Ascending aorta (tissue), 2 donors: Measurements from ENCODE around the gene CDIP1. TPM values are rescaled to one million over a fixed set of nuclear protein-coding genes. Genes with fewer than 3 reads are reported as not detected.

Experiments
- DNase-seq, 2 donors: peaks; one replicate each; pipeline ENCODE4 v3.0.0-alpha.2; 2019; ENCODE audit warnings: low spot score in 2 of 2
- H3K27ac ChIP-seq, 2 donors: fragments of 200-600 bp; sonication (generic); one replicate each; pipeline ENCODE4 v1.5.1; 2016 to 2017; ENCODE audit warnings: mild to moderate bottlenecking in 1 of 2
- H3K27me3 ChIP-seq: fragments of 200-600 bp; sonication (generic); one replicate; pipeline ENCODE4 v1.5.1; 2017
- H3K36me3 ChIP-seq, 2 donors: fragments of 200-600 bp; sonication (generic); one replicate each; pipeline ENCODE4 v1.5.1; 2016
- H3K4me1 ChIP-seq, 2 donors: fragments of 200-600 bp; sonication (generic); one replicate each; pipeline ENCODE4 v1.5.1; 2016 to 2017; ENCODE audit warnings: mild to moderate bottlenecking in 1 of 2
- H3K4me3 ChIP-seq, 2 donors: fragments of 200-600 bp; sonication (generic); one replicate each; pipeline ENCODE4 v1.5.1; 2016 to 2017; ENCODE audit warnings: mild to moderate bottlenecking in 1 of 2
- H3K9me3 ChIP-seq, 2 donors: fragments of 200-600 bp; sonication (generic); one replicate each; pipeline ENCODE4 v1.5.1; 2016
- intact Hi-C: fragments of 100-400 bp; cut with DNase I; formaldehyde crosslinking; loops from one replicate; pipeline ENCODE4 v1.15.1; 2023
- total RNA-seq: library from RNA; depleted of rRNA; stranded (reverse); fragments of >200 nt; gene quantifications from one replicate; pipeline ENCODE4 v1.1.0, GENCODE V29; 2016
- TF ChIP-seq, protein P1 (sequence below), 3 experiments: fragments of 200-600 bp in 2 of 3; fragments of 450-650 bp in 1 of 3; sonication (generic) in 2 of 3; IDR thresholded peaks; one replicate each; pipeline ENCODE4 v1.5.1; 2016 to 2019; ENCODE audit warnings: antibody characterized with exemption in 3 of 3, mild to moderate bottlenecking in 1 of 3, moderate library complexity in 1 of 3

CDIP1 gene
- total RNA-seq, 1 donor from 2014 or later, result 36.9 TPM

DNA sequence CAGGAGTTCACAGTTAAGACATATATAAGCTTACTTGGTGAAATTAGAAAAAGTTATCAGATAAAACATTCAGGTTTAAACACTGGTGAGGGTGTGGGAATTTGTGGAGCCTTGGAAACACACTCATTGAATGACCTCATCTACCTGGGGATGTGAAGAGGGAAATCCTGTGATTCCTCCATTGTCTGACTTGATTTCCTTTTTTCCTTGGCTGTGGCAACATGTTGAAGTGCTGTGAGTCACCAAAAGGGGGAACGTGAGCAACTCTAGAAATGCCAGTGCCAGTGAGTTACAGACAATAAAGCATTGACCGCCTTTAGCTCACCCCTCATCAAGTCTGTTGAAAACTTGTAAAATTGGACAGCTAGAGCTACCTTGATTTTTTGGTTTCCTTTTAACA lies 60.6 kb downstream of the CDIP1 start:
- intact Hi-C loops, result loop anchor here (2.0 kb wide), 1 partner anchor 23 kb away; no protein-coding TSS in a partner anchor
- DNase-seq, result no peak
- TF ChIP-seq, protein P1, sequence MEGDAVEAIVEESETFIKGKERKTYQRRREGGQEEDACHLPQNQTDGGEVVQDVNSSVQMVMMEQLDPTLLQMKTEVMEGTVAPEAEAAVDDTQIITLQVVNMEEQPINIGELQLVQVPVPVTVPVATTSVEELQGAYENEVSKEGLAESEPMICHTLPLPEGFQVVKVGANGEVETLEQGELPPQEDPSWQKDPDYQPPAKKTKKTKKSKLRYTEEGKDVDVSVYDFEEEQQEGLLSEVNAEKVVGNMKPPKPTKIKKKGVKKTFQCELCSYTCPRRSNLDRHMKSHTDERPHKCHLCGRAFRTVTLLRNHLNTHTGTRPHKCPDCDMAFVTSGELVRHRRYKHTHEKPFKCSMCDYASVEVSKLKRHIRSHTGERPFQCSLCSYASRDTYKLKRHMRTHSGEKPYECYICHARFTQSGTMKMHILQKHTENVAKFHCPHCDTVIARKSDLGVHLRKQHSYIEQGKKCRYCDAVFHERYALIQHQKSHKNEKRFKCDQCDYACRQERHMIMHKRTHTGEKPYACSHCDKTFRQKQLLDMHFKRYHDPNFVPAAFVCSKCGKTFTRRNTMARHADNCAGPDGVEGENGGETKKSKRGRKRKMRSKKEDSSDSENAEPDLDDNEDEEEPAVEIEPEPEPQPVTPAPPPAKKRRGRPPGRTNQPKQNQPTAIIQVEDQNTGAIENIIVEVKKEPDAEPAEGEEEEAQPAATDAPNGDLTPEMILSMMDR (IDR thresholded peaks at IDR 0.05), result no peak
- peaks cover 10 to 26% of the 10 kb centered on the region in 2 donors for H3K4me1 ChIP-seq
- H3K9me3 ChIP-seq, result no peaks in the 10 kb centered on the region
- H3K27me3 ChIP-seq, result no peaks in the 10 kb centered on the region
- H3K36me3 ChIP-seq, result no peaks in the 10 kb centered on the region
- H3K4me3 ChIP-seq, result no peak overlapping the region
- no peak overlapping the region for H3K27ac ChIP-seq

DNA sequence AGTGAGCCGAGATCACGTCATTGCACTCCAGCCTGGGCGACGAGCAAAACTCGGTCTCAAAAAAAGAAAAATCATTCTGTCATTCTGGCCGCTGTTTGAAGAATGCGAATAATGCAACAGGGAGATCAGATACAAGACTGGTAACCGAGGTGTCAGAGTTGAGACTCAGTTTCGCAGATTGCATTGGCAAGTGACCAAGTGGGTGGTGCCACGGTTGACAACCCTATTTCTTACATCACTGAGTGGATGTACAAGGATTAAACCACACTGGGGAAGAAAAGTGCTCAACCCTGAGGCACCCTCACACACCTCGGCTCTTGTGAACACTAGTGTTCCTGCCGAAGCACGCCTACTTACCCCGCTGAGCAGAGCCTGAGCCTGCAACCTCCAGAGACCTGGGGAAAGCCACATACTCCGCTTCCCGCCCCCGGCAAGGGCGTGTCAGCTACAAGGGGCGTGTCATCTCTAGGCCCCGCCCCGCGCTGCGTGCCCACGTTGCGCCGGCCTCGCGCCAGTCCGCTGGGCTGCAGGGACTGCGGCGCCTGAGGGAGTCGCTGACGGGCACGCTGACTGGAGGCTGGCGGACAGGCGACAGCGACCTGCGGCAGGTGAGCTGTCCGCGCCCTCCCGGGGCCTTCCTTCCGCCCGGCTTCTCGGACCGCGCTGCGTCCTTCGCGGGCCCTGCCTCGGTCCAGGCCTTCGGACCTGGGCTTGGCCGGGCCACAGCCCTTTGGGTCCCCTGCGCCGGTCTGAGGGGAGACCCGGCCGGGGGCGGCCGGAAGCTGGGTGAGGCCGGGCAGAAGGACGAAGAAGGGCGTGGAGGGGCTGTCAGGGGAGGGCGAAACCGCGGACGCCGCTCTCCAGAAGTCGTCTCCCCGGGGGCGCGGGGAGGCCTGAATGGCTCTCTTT lies 62.4 kb downstream of the CDIP1 start, which contains the start of gene HMOX2:
Gene HMOX2, plus strand, starts transcription at position 519 of the 909 bp plus-strand sequence. CDS start 29,127 bp downstream, outside the sequence.
- peak within 1 kb of the TSS; percentile 61 to 93 for H3K4me3 ChIP-seq
- intact Hi-C loops, result loop anchor here (2.0 kb wide), 1 partner anchor 25 kb away; no protein-coding TSS in a partner anchor
- no peaks in the 10 kb centered on the region for H3K9me3 ChIP-seq
- H3K4me1 ChIP-seq, result peaks cover 10 to 26% of the 10 kb centered on the region in 2 donors
- H3K27me3 ChIP-seq, result no peaks in the 10 kb centered on the region
- peak; percentile 73 to 95 for DNase-seq
- TF ChIP-seq, protein P1 (IDR thresholded peaks at IDR 0.05), result peak; percentile 49 to 61 (median 61)
- H3K27ac ChIP-seq, result peak within 1 kb of the TSS; percentile 86 to 89
- no peaks in the 10 kb centered on the region for H3K36me3 ChIP-seq

GRCh38 chr16:4474192-4474961 lies 64.2 kb downstream of the CDIP1 start, which contains the start of gene NMRAL1:
NMRAL1 (minus strand) TSS chr16:4474625; CDS start chr16:4474132, 493 bp downstream.
- Histone ChIP-seq H3K27ac (peak within 1 kb of the TSS; percentile 86 to 89), H3K4me1 (peaks cover 10 to 26% of the 10 kb centered on the region in 2 donors)

GRCh38 chr16:4472880-4473279 lies 65.7 kb downstream of the CDIP1 start:
- no peak for DNase-seq
- Histone ChIP-seq H3K4me3 (no peak overlapping the region), H3K9me3 (no peaks in the 10 kb centered on the region), H3K27me3 (no peaks in the 10 kb centered on the region), H3K36me3 (peaks cover 10% of the 10 kb centered on the region in 2 donors), H3K27ac (no peak overlapping the region), H3K4me1 (peaks cover 10 to 26% of the 10 kb centered on the region in 2 donors)
- intact Hi-C loops, result no loop called here
- TF ChIP-seq, protein P1 (IDR thresholded peaks at IDR 0.05), result no peak

More at GRCh38 chr16:4474192-4474961, 64.2 kb downstream of the CDIP1 start, which contains the start of gene NMRAL1:
- intact Hi-C loops, result no loop called here
- peaks cover 0 to under 1% of the 10 kb centered on the region in 2 donors for H3K36me3 ChIP-seq
- no peaks in the 10 kb centered on the region for H3K9me3 ChIP-seq
- DNase-seq, result peak; percentile 70 to 94
- TF ChIP-seq, protein P1 (IDR thresholded peaks at IDR 0.05), result no peak
- H3K4me3 ChIP-seq, result peak within 1 kb of the TSS; percentile 85 to 91
- no peaks in the 10 kb centered on the region for H3K27me3 ChIP-seq

DNA sequence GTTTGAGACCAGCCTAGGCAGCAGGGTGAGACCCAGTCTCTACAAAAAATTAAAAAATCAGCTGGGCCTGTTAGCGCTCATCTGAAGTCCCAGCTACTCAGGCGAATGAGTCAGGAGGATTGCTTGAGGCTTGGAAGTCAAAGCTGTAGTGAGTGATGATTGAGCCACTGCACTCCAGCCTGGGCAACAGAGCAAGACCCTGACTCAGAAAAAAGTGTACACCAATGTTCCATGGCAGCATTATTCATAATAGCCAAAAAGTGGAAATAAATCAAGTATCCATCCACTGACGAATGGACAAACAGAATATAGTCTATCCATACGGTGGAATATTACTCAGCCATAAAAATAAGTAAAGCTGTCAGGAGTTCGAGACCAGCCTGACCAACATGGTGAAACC lies 66.7 kb downstream of the CDIP1 start:
- Histone ChIP-seq H3K9me3 (no peaks in the 10 kb centered on the region), H3K27me3 (no peaks in the 10 kb centered on the region), H3K4me3 (no peak overlapping the region), H3K27ac (no peak overlapping the region), H3K4me1 (peaks cover 10 to 21% of the 10 kb centered on the region in 2 donors), H3K36me3 (peaks cover 14 to 17% of the 10 kb centered on the region in 2 donors)
- TF ChIP-seq, protein P1 (IDR thresholded peaks at IDR 0.05), result no peak
- DNase-seq, result no peak
- intact Hi-C loops, result no loop called here
